DOHH2 (cell line): ENCODE results near the gene LAMTOR1.
A peak's percentile ranks its signal among the peaks of the same experiment; 100 is the strongest.

Experiments used
- H3F3A ChIP-seq: fragments of 200-600 bp; sonication (generic), shearing (Covaris generic); 2 replicates; pipeline ENCODE4 v1.6.0; 2016; ENCODE audit warnings: antibody characterized with exemption, mild to moderate bottlenecking; ENCODE audit not compliant: control insufficient read depth, insufficient read depth
- H3K27ac ChIP-seq: fragments of 200-600 bp; sonication (generic); 2 replicates; pipeline ENCODE4 v1.5.1; 2014; ENCODE audit warnings: low read depth, mild to moderate bottlenecking, low read length, moderate library complexity
- H3K27me3 ChIP-seq: fragments of 200-600 bp; sonication (generic); 2 replicates; pipeline ENCODE4 v1.6.1; 2014; ENCODE audit warnings: mild to moderate bottlenecking, low read length, mixed read lengths; ENCODE audit not compliant: control insufficient read depth
- H3K36me3 ChIP-seq: fragments of 200-600 bp; sonication (generic); 2 replicates; pipeline ENCODE4 v1.6.1; 2014; ENCODE audit warnings: mild to moderate bottlenecking, low read length, moderate library complexity, mixed read lengths; ENCODE audit not compliant: control insufficient read depth
- H3K4me1 ChIP-seq: fragments of 200-600 bp; sonication (generic); 2 replicates; pipeline ENCODE4 v1.6.1; 2014; ENCODE audit warnings: mild to moderate bottlenecking, low read length, mixed read lengths; ENCODE audit not compliant: control insufficient read depth
- H3K4me2 ChIP-seq: fragments of 200-600 bp; sonication (generic); 2 replicates; pipeline ENCODE4 v1.6.0; 2014; ENCODE audit warnings: mild to moderate bottlenecking, low read length, moderate library complexity
- H3K4me3 ChIP-seq: fragments of 200-600 bp; sonication (generic); 2 replicates; pipeline ENCODE4 v1.5.1; 2014; ENCODE audit warnings: mild to moderate bottlenecking, low read length, mixed read lengths
- H3K79me2 ChIP-seq: fragments of 200-600 bp; sonication (generic); 2 replicates; pipeline ENCODE4 v1.6.1; 2014; ENCODE audit warnings: mild to moderate bottlenecking, low read length, mixed read lengths; ENCODE audit not compliant: control insufficient read depth
- H3K9me2 ChIP-seq: fragments of 200-600 bp; sonication (generic); replicated peaks from 2 replicates; pipeline ENCODE4 v1.6.1; 2014; ENCODE audit warnings: mild to moderate bottlenecking, low read length, mixed read lengths; ENCODE audit not compliant: control insufficient read depth
- H3K9me3 ChIP-seq: fragments of 200-600 bp; sonication (generic); 2 replicates; pipeline ENCODE4 v1.6.1; 2014; ENCODE audit warnings: antibody characterized with exemption, low read length, mixed read lengths; ENCODE audit not compliant: control insufficient read depth, insufficient read depth
- H4K20me1 ChIP-seq: fragments of 200-600 bp; sonication (generic); 2 replicates; pipeline ENCODE4 v1.6.0; 2014; ENCODE audit warnings: low read depth, mild to moderate bottlenecking, antibody characterized with exemption, low read length, moderate library complexity; ENCODE audit not compliant: control insufficient read depth, insufficient read depth
- EZH2phosphoT487 ChIP-seq: fragments of 200-600 bp; sonication (generic); IDR thresholded peaks from 2 replicates; pipeline ENCODE4 v1.6.1; 2017; ENCODE audit warnings: borderline replicate concordance, mild to moderate bottlenecking, antibody characterized with exemption, low read length, moderate library complexity, mixed read lengths
- TF ChIP-seq, protein P1 (sequence below): fragments of 200-600 bp; sonication (generic); IDR thresholded peaks from one replicate; pipeline ENCODE4 v1.5.1; 2014; ENCODE audit warnings: antibody characterized with exemption, mild to moderate bottlenecking, low read depth, low read length; ENCODE audit not compliant: poor library complexity, severe bottlenecking

Gene LAMTOR1

DNA sequence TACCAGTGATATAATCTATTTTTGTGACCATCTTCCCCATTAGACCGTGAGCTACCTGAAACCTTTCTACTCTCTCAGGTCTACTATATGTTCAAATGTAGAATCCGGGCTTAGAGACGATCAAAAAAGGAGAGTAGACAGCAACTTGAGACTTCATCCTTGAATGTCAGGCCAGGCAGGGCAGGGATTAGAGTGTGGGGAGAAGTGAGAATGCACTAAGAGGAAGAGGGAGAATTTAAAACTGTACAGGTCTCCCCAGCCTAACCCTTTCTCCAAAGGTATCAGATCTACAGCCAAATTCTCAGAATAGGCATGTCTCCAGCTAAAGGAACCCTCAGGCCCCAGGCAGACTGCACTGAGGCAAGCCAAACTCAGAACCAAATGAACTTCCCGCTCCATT, 935 bp downstream of the LAMTOR1 start:
- Histone ChIP-seq H3K9me3 (no peaks in the 10 kb centered on the region), H3K27me3 (no peaks in the 10 kb centered on the region)

DNA sequence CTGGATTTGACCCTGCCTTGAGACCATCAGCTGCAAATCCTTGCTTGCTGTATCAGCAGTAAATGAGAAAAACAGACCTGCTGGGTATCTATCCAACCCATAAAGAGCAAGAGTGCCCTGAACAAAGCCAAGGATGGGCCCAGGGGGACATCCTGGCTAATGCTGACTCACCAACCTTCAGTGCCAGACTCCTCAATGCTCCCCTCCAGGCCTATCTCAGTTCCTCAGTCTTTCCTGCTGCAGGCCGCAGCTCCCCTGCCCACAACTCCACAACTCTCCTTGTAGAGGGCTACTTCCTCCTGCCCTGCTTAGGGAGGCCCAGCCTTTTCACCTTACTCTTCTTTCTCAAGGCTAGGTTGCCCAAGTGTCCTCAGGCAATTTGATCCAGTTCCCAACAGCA, 2.6 kb downstream of the LAMTOR1 start:
- H3K4me2 ChIP-seq, result peak overlapping the region; percentile 81; the same call in 1 of the 2 replicates

More for the DNA sequence above, 935 bp downstream of the LAMTOR1 start:
- Histone ChIP-seq H3F3A (peaks cover 5% of the 10 kb centered on the region; the same call in 1 of the 2 replicates), H4K20me1 (no peaks in the 10 kb centered on the region), H3K27ac (peak overlapping the region; percentile 77), H3K4me1 (peaks cover 26% of the 10 kb centered on the region), H3K4me2 (peak overlapping the region; percentile 81), H3K4me3 (peak overlapping the region; percentile 89), H3K79me2 (peaks cover 40% of the 10 kb centered on the region), H3K9me2 (no peaks in the 10 kb centered on the region), H3K36me3 (peaks cover 60% of the 10 kb centered on the region)
- TF ChIP-seq, protein P1, sequence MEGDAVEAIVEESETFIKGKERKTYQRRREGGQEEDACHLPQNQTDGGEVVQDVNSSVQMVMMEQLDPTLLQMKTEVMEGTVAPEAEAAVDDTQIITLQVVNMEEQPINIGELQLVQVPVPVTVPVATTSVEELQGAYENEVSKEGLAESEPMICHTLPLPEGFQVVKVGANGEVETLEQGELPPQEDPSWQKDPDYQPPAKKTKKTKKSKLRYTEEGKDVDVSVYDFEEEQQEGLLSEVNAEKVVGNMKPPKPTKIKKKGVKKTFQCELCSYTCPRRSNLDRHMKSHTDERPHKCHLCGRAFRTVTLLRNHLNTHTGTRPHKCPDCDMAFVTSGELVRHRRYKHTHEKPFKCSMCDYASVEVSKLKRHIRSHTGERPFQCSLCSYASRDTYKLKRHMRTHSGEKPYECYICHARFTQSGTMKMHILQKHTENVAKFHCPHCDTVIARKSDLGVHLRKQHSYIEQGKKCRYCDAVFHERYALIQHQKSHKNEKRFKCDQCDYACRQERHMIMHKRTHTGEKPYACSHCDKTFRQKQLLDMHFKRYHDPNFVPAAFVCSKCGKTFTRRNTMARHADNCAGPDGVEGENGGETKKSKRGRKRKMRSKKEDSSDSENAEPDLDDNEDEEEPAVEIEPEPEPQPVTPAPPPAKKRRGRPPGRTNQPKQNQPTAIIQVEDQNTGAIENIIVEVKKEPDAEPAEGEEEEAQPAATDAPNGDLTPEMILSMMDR, result no peak
- TF ChIP-seq EZH2phosphoT487, result no peak

DNA sequence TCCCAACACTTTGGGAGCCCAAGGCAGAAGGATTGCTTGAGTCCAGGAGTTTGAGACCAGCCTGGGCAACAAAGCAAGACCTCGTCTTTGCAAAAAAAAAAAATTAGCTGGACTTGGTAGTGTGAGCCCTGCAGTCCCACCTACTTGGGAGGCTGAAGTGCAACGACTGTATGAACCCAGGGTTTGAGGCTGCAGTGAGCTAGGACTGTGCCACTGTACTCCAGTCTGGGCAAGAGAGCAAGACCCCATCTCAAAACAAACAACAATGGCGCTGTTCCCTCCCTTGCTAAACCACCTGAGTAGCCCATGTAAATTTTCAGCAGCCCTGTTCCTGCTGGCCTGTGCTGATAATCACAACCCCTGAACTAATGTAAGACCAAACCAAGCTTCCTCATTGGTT, 3.1 kb downstream of the LAMTOR1 start:
- H3K4me2 ChIP-seq, result no peak overlapping the region
- H3K4me1 ChIP-seq, result peaks cover 26% of the 10 kb centered on the region
- no peaks in the 10 kb centered on the region for H3K9me2 ChIP-seq
- H3K36me3 ChIP-seq, result peaks cover 72% of the 10 kb centered on the region
- TF ChIP-seq EZH2phosphoT487, result no peak
- TF ChIP-seq, protein P1, result no peak
- no peaks in the 10 kb centered on the region for H4K20me1 ChIP-seq
- H3K9me3 ChIP-seq, result no peaks in the 10 kb centered on the region
- H3K4me3 ChIP-seq, result no peak overlapping the region
- H3K79me2 ChIP-seq, result peaks cover 40% of the 10 kb centered on the region
- H3K27me3 ChIP-seq, result no peaks in the 10 kb centered on the region
- peaks cover 3% of the 10 kb centered on the region; the same call in 1 of the 2 replicates for H3F3A ChIP-seq
- H3K27ac ChIP-seq, result no peak overlapping the region

More for the DNA sequence above, 2.6 kb downstream of the LAMTOR1 start:
- no peaks in the 10 kb centered on the region for H3K9me3 ChIP-seq
- H3K4me3 ChIP-seq, result no peak overlapping the region
- no peaks in the 10 kb centered on the region for H3K9me2 ChIP-seq
- peaks cover 40% of the 10 kb centered on the region for H3K79me2 ChIP-seq
- no peak for TF ChIP-seq EZH2phosphoT487
- TF ChIP-seq, protein P1, result no peak
- no peaks in the 10 kb centered on the region for H4K20me1 ChIP-seq
- H3K27me3 ChIP-seq, result no peaks in the 10 kb centered on the region
- H3K36me3 ChIP-seq, result peaks cover 68% of the 10 kb centered on the region
- H3F3A ChIP-seq, result peaks cover 3% of the 10 kb centered on the region; the same call in 1 of the 2 replicates
- no peak overlapping the region for H3K27ac ChIP-seq
- H3K4me1 ChIP-seq, result peaks cover 26% of the 10 kb centered on the region
